Esophagus muscularis mucosa (tissue), 4 donors: ENCODE results near the gene SH3BP1. TPM values are rescaled to one million over a fixed set of nuclear protein-coding genes. Genes with fewer than 3 reads are reported as not detected.
A peak's percentile ranks its signal among the peaks of the same experiment; 100 is the strongest.

Source experiments
- DNase-seq: peaks from one replicate; pipeline ENCODE4 v3.0.0-alpha.2; 2017; ENCODE audit errors: extremely low spot score
- H3K27ac ChIP-seq, 4 donors: fragments of 200-600 bp; sonication (generic); replicated peaks in 1 of 4; 1 replicate in 3 of 4; 2 replicates in 1 of 4; pipeline ENCODE4 v1.5.1; 2016 to 2019; ENCODE audit warnings: mild to moderate bottlenecking in 1 of 4
- H3K27me3 ChIP-seq, 4 donors: fragments of 200-600 bp; sonication (generic); one replicate each; pipeline versions ENCODE4 v1.5.1 to v1.6.0; 2016 to 2019
- H3K36me3 ChIP-seq, 4 donors: fragments of 200-600 bp; sonication (generic); one replicate each; pipeline ENCODE4 v1.5.1; 2016 to 2019
- H3K4me1 ChIP-seq, 4 donors: fragments of 200-600 bp; sonication (generic); one replicate each; pipeline ENCODE4 v1.5.1; 2016 to 2019
- H3K4me3 ChIP-seq, 4 donors: fragments of 200-600 bp; sonication (generic); 1 replicate in 2 of 4; 2 replicates in 2 of 4; pipeline ENCODE4 v1.5.1; 2016 to 2019; ENCODE audit warnings: mild to moderate bottlenecking in 4 of 4, moderate library complexity in 1 of 4
- H3K9me3 ChIP-seq, 4 donors: fragments of 200-600 bp; sonication (generic); 1 replicate in 3 of 4; 2 replicates in 1 of 4; pipeline ENCODE4 v1.5.1; 2016 to 2019
- CTCF ChIP-seq, 3 experiments: fragments of 200-600 bp in 2 of 3; fragments of 450-650 bp in 1 of 3; sonication (generic) in 2 of 3; IDR thresholded peaks; one replicate each; pipeline ENCODE4 v1.5.1; 2017 to 2019; ENCODE audit warnings: antibody characterized with exemption in 3 of 3, mild to moderate bottlenecking in 2 of 3, moderate library complexity in 1 of 3
- EP300 ChIP-seq: sonication (generic); formaldehyde crosslinking; IDR thresholded peaks from one replicate; pipeline ENCODE4 v1.6.1; 2017; ENCODE audit warnings: antibody characterized with exemption
- POLR2A ChIP-seq: fragments of 450-650 bp; IDR thresholded peaks from one replicate; pipeline ENCODE4 v1.6.1; 2017; ENCODE audit warnings: antibody characterized with exemption, moderate library complexity, mild to moderate bottlenecking, low read depth
- POLR2AphosphoS5 ChIP-seq, 2 donors: sonication (generic); formaldehyde crosslinking; IDR thresholded peaks; one replicate each; pipeline ENCODE4 v1.6.1; 2017; ENCODE audit warnings: antibody characterized with exemption in 2 of 2
- WGBS: methylation state at CpG from one replicate; pipeline ENCODE4 v1.1.5; 2018; 5-methylcytosine and 5-hydroxymethylcytosine counted together
- intact Hi-C: fragments of 100-400 bp; cut with DNase I; formaldehyde crosslinking; loops from one replicate; pipeline ENCODE4 v1.15.1; 2023
- total RNA-seq, 4 donors: library from RNA; depleted of rRNA; stranded (reverse); fragments of >200 nt; gene quantifications; one replicate each; pipeline versions ENCODE4 v1.1.0 to v1.2.1, GENCODE V29; 2016

SH3BP1 gene
- total RNA-seq, 4 donors from 2014 or later: 1.5 to 7.5 (median 4.3) TPM

- peaks cover 0 to 61% (median 45%) of the 10 kb centered on the region in 4 donors for H3K36me3 ChIP-seq
- intact Hi-C loops: no loop called here
- no peak overlapping the region for H3K27ac ChIP-seq
- no peak overlapping the region for H3K4me3 ChIP-seq
- H3K9me3 ChIP-seq: no peaks in the 10 kb centered on the region
- H3K27me3 ChIP-seq: no peaks in the 10 kb centered on the region
- H3K4me1 ChIP-seq: peaks cover 43 to 55% (median 49%) of the 10 kb centered on the region in 4 donors
- DNase-seq: no peak
- 96% methylated on average over 7 of the region's 9 CpGs for WGBS
- TF ChIP-seq CTCF (IDR thresholded peaks at IDR 0.05): no peak
- TF ChIP-seq EP300: no peak
- TF ChIP-seq POLR2AphosphoS5 (IDR thresholded peaks at IDR 0.05): no peak
- TF ChIP-seq POLR2A: no peak
Measured at GRCh38 chr22:37630839-37631435, 8.5 kb upstream of the SH3BP1 start.

- H3K4me1 ChIP-seq: peaks cover 38 to 48% (median 43%) of the 10 kb centered on the region in 4 donors
- peak overlapping the region in 1 of 4 donors; percentile 81 for H3K27ac ChIP-seq
- peaks cover 0 to 54% (median 41%) of the 10 kb centered on the region in 4 donors for H3K36me3 ChIP-seq
- DNase-seq: no peak
- no peaks in the 10 kb centered on the region for H3K9me3 ChIP-seq
- intact Hi-C loops: no loop called here
- H3K27me3 ChIP-seq: no peaks in the 10 kb centered on the region
- H3K4me3 ChIP-seq: no peak overlapping the region
- TF ChIP-seq EP300 (no peak), POLR2AphosphoS5 (IDR thresholded peaks at IDR 0.05) (no peak)
- 89% methylated on average over 17 of the region's 19 CpGs for WGBS
Measured at GRCh38 chr22:37631448-37632173, 7.9 kb upstream of the SH3BP1 start.

- Histone ChIP-seq H3K9me3 (no peaks in the 10 kb centered on the region), H3K27ac (peak overlapping the region; percentile 53 to 85 (median 76)), H3K4me3 (no peak overlapping the region), H3K4me1 (peaks cover 30 to 40% (median 34%) of the 10 kb centered on the region in 4 donors), H3K36me3 (peaks cover 0 to 52% (median 41%) of the 10 kb centered on the region in 4 donors), H3K27me3 (no peaks in the 10 kb centered on the region)
- no peak for DNase-seq
- intact Hi-C loops: no loop called here
- TF ChIP-seq EP300 (no peak), CTCF (IDR thresholded peaks at IDR 0.05) (no peak), POLR2A (no peak), POLR2AphosphoS5 (IDR thresholded peaks at IDR 0.05) (no peak)
- WGBS: 80% methylated on average over 1 of the region's 14 CpGs
Measured at GRCh38 chr22:37632174-37633088, 7.0 kb upstream of the SH3BP1 start.

GRCh38 chr22:37633089-37633624, 6.3 kb upstream of the SH3BP1 start:
- TF ChIP-seq POLR2AphosphoS5 (IDR thresholded peaks at IDR 0.05): no peak
- no peak for TF ChIP-seq EP300
- no peak for TF ChIP-seq POLR2A
- TF ChIP-seq CTCF (IDR thresholded peaks at IDR 0.05): no peak
- Histone ChIP-seq H3K27me3 (no peaks in the 10 kb centered on the region), H3K27ac (peak overlapping the region; percentile 53 to 85 (median 76)), H3K4me3 (peak overlapping the region; percentile 20 to 46 (median 27)), H3K9me3 (no peaks in the 10 kb centered on the region), H3K4me1 (peaks cover 28 to 36% (median 32%) of the 10 kb centered on the region in 4 donors), H3K36me3 (peaks cover 0 to 47% (median 41%) of the 10 kb centered on the region in 4 donors)
- intact Hi-C loops: no loop called here
- no peak for DNase-seq
- 24% methylated on average over 5 of the region's 11 CpGs for WGBS
